Heart left ventricle (tissue), 16 donors: Measurements from ENCODE around the gene SNX24. TPM values are rescaled to one million over a fixed set of nuclear protein-coding genes. Genes with fewer than 3 reads are reported as not detected.
"Not testable (repeated sequence)": the region's sequence is repeated elsewhere in the genome, so short reads cannot be mapped to it uniquely, and the experiment has no call there.

Experiments used
- ATAC-seq, 4 donors: fragments of 200-7000 bp; cut with Tn5 transposase; one replicate each; pipeline ENCODE4 v1.9.1; 2020 to 2022; ENCODE audit warnings: moderate library complexity in 4 of 4, mild to moderate bottlenecking in 3 of 4, moderate number of reproducible peaks in 1 of 4
- DNase-seq, 5 donors: peaks; one replicate each; pipeline ENCODE4 v3.0.0-alpha.2; 2020
- H3K27ac ChIP-seq, 12 donors: fragments of 200-600 bp; sonication (generic) in 4 of 12; one replicate each; pipeline versions ENCODE4 v1.5.0 to v1.8.0; 2016 to 2022; ENCODE audit warnings: mild to moderate bottlenecking in 2 of 12
- H3K27me3 ChIP-seq, 9 donors: fragments of 200-600 bp; sonication (generic) in 2 of 9; one replicate each; pipeline versions ENCODE4 v1.5.1 to v1.8.0; 2016 to 2022; ENCODE audit warnings: mild to moderate bottlenecking in 3 of 9
- H3K36me3 ChIP-seq, 9 donors: fragments of 200-600 bp; sonication (generic) in 2 of 9; one replicate each; pipeline versions ENCODE4 v1.5.0 to v1.8.0; 2018 to 2022; ENCODE audit warnings: mild to moderate bottlenecking in 2 of 9
- H3K4me1 ChIP-seq, 12 donors: fragments of 200-600 bp; sonication (generic) in 4 of 12; one replicate each; pipeline versions ENCODE4 v1.5.0 to v1.8.0; 2016 to 2022; ENCODE audit warnings: mild to moderate bottlenecking in 3 of 12
- H3K4me3 ChIP-seq, 12 donors: fragments of 200-600 bp; sonication (generic) in 4 of 12; one replicate each; pipeline versions ENCODE4 v1.5.0 to v1.8.0; 2017 to 2022; ENCODE audit warnings: mild to moderate bottlenecking in 9 of 12, moderate library complexity in 4 of 12
- H3K9me3 ChIP-seq, 12 donors: fragments of 200-600 bp; sonication (generic) in 4 of 12; one replicate each; pipeline versions ENCODE4 v1.5.0 to v1.8.0; 2016 to 2022; ENCODE audit warnings: mild to moderate bottlenecking in 1 of 12
- POLR2A ChIP-seq, 2 donors: fragments of 450-650 bp; IDR thresholded peaks; one replicate each; pipeline ENCODE4 v1.6.1; 2017; ENCODE audit warnings: antibody characterized with exemption in 2 of 2, mild to moderate bottlenecking in 2 of 2, moderate library complexity in 2 of 2
- WGBS, 4 donors: extraction: QIAGEN DNeasy Blood & Tissue Kit in 2 of 4; methylation state at CpG; one replicate each; pipeline versions ENCODE4 v1.1.5 to v1.1.7; 2013 to 2018; 5-methylcytosine and 5-hydroxymethylcytosine counted together
- intact Hi-C, 10 donors: fragments of 100-400 bp; cut with DNase I; formaldehyde crosslinking; loops; one replicate each; pipeline versions ENCODE4 v1.11.1 to v1.14.2; 2022
- polyA plus RNA-seq, 2 donors: library from polyadenylated mRNA; stranded (reverse); fragments of 200-250 nt; gene quantifications; one replicate each; pipeline ENCODE4 v1.2.3, GENCODE V29; 2013
- total RNA-seq, 9 donors: library from RNA; depleted of rRNA in 2 of 9; stranded (reverse); fragments of >200 nt in 2 of 9; fragmentation: NEBNext Ultra II Directional in 3 of 9; extraction: Animal tissue kit (Norgen Biotek cat#: 25700) in 3 of 9; gene quantifications; one replicate each; pipeline versions ENCODE4 v1.1.0 to v1.2.4, GENCODE V29; 2016 to 2023
- TF ChIP-seq, protein P1 (sequence below), 12 donors: fragments of 200-600 bp; sonication (generic) in 4 of 12; IDR thresholded peaks; one replicate each; pipeline versions ENCODE4 v1.5.0 to v1.8.0; 2018 to 2022; ENCODE audit warnings: antibody characterized with exemption in 12 of 12, mild to moderate bottlenecking in 5 of 12
- donor health status: ischemic (EF 13 %, LVEDD 7.1; RV severe dilation, severe dysfunction).
- donor health status: healthy with polysubstance abuse.
- donor health status: DM: no; HTN: yes; CAD: no.
- donor health status: DM: no; HTN: no; CAD: no.
- donor health status: ischemic (EF 25% LVEDD 6.9; RV normal size, moderate dysfunction).
- donor health status: ischemic (EF 25% LVEDD 5.7; RV mildly dilated, moderate dysfunction).
- donor health status: healthy.
- donor health status: DM: yes; HTN: yes; CAD: no.
- donor health status: ischemic (EF 35%, LVEDD 5.7; RV mildly dilated, moderate dysfunction).
- donor health status: nonischemic (EF 11% LVEDD 7.7; RV severe dilation, severe dysfunction).
- donor health status: DM: yes; HTN: yes; CAD: no.
- donor health status: PGD.
- donor health status: ischemic (EF 29% LVEDD 5.4; RV normal size, mild dysfunction).
- donor health status: nonischemic (EF 23%, LVEDD 6.1; RV moderate dilation, normal function).

SNX24 gene
- total and polyA plus RNA-seq, 11 donors = 10.0 to 21.2 (median 14.8) TPM

DNA sequence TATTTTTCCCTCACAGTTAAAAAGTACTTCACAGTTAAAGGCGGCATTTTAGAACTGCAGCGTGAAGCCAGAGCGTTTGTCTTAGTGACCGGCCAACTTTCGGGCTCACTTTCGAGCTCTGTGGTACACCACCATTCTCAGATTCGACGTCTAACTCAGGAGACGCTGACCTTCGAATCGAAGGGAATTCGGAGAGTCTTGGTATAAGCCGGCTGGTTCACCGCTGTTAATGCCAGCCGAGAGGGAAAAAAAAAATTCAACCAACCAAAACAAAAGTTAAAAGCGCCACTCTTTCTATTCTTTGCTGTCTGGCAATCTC is 544 bp upstream of the SNX24 start:
- 1 to 4% (median 2%) methylated on average over 16 of the region's 16 CpGs for WGBS, 4 donors
- Histone ChIP-seq H3K4me3 (peak overlapping the region; percentile 74 to 98 (median 92)), H3K27ac (peak overlapping the region; percentile 39 to 93 (median 88)), H3K4me1 (peaks cover 0 to 45% (median 15%) of the 10 kb centered on the region in 12 donors), H3K9me3 (peaks cover 0 to 9% (median 0%) of the 10 kb centered on the region in 12 donors), H3K36me3 (no peaks in the 10 kb centered on the region), H3K27me3 (no peaks in the 10 kb centered on the region)
- intact Hi-C loops = loop anchor here in 6 of 10 donors (2.0 to 10.0 kb wide), 5 partner anchors 68 to 192 kb away; partner anchors contain the start of genes SNX2 (in 4 of the 6) and PPIC (in 1 of the 6)
- no peak for DNase-seq
- no peak for TF ChIP-seq POLR2A (IDR thresholded peaks at IDR 0.05)
- TF ChIP-seq, protein P1, sequence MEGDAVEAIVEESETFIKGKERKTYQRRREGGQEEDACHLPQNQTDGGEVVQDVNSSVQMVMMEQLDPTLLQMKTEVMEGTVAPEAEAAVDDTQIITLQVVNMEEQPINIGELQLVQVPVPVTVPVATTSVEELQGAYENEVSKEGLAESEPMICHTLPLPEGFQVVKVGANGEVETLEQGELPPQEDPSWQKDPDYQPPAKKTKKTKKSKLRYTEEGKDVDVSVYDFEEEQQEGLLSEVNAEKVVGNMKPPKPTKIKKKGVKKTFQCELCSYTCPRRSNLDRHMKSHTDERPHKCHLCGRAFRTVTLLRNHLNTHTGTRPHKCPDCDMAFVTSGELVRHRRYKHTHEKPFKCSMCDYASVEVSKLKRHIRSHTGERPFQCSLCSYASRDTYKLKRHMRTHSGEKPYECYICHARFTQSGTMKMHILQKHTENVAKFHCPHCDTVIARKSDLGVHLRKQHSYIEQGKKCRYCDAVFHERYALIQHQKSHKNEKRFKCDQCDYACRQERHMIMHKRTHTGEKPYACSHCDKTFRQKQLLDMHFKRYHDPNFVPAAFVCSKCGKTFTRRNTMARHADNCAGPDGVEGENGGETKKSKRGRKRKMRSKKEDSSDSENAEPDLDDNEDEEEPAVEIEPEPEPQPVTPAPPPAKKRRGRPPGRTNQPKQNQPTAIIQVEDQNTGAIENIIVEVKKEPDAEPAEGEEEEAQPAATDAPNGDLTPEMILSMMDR (IDR thresholded peaks at IDR 0.05) = no peak
- peak; percentile 1 to 17 (median 11) for ATAC-seq

DNA sequence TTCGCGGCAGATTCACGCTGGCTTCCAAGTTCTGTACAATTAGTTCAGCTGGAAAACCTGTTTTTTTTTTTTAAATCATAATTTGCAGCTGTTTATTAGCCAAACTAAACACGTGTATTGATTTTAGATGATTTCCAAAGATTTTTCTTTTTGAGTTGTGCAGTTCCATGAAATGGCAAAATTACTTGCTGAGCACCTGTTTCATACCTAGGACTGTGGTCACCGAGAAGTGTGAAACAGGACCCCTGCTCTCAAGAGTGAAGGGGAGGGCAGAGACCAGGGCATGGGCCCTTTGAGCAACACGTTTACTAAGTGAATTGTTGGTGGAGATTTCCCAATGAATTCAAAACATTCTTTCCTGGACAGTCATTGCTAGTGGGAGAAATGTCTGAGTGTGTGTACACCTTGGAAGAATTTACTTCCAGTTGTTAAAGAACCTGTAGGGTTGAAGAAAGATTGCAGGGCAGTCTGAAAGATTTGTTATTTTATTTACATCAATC is 688 bp downstream of the SNX24 start:
- intact Hi-C loops = loop anchor here in 4 of 10 donors (5.0 to 10.0 kb wide), 3 partner anchors 71 to 191 kb away; partner anchors contain the start of genes PPIC (in 1 of the 4) and SNX2 (in 1 of the 4)
- Histone ChIP-seq H3K27me3 (no peaks in the 10 kb centered on the region), H3K4me1 (peaks cover 0 to 56% (median 15%) of the 10 kb centered on the region in 12 donors), H3K4me3 (peak overlapping the region; percentile 74 to 98 (median 92)), H3K27ac (peak overlapping the region; percentile 58 to 93 (median 88)), H3K9me3 (no peaks in the 10 kb centered on the region), H3K36me3 (no peaks in the 10 kb centered on the region)
- TF ChIP-seq, protein P1 (IDR thresholded peaks at IDR 0.05) = no peak
- TF ChIP-seq POLR2A (IDR thresholded peaks at IDR 0.05) = no peak
- DNase-seq = no peak
- 1 to 3% (median 2%) methylated on average over 6 of the region's 6 CpGs for WGBS, 4 donors
- ATAC-seq = no peak

DNA sequence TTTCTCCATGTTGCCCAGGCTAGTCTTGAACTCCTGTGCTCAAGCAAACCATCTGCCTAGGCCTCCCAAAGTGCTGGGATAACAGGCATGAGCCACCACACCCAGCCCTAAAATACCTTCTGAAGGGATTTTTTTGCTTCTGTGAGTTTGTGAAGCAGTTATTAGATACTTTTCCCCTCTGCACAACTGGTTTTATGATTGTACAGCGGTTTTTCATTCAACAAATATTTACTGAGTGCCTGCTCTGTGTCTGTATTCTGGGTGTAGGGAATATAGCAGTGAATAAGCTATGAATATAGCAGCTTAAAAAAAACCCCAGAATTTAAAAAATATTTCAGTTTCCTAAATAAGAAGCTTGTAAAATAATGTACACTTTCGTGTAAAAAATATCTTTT is 2.3 kb downstream of the SNX24 start:
- H3K36me3 ChIP-seq = no peaks in the 10 kb centered on the region
- TF ChIP-seq, protein P1 (IDR thresholded peaks at IDR 0.05) = no peak
- TF ChIP-seq POLR2A (IDR thresholded peaks at IDR 0.05) = no peak
- H3K27me3 ChIP-seq = no peaks in the 10 kb centered on the region
- no peak overlapping the region for H3K27ac ChIP-seq
- intact Hi-C loops = loop anchor here in 4 of 10 donors (5.0 to 10.0 kb wide), 3 partner anchors 73 to 190 kb away; partner anchors contain the start of genes PPIC (in 1 of the 4) and SNX2 (in 1 of the 4)
- H3K9me3 ChIP-seq = no peaks in the 10 kb centered on the region
- no peak for DNase-seq
- 94 to 97% (median 96%) methylated on average over 2 of the region's 2 CpGs for WGBS, 4 donors
- H3K4me3 ChIP-seq = no peak overlapping the region
- H3K4me1 ChIP-seq = peaks cover 0 to 56% (median 15%) of the 10 kb centered on the region in 12 donors
- no peak for ATAC-seq

- Histone ChIP-seq H3K27ac (peak overlapping the region in 1 of 12 donors; percentile 79), H3K4me1 (peaks cover 0 to 45% (median 9%) of the 10 kb centered on the region in 12 donors), H3K4me3 (no peak overlapping the region), H3K27me3 (no peaks in the 10 kb centered on the region), H3K36me3 (peaks cover 0 to 7% (median 0%) of the 10 kb centered on the region in 9 donors), H3K9me3 (no peaks in the 10 kb centered on the region)
- 69 to 86% (median 73%) methylated on average over 1 of the region's 1 CpG for WGBS, 4 donors
- intact Hi-C loops = loop anchor here in 4 of 10 donors (5.0 to 10.0 kb wide), 3 partner anchors 75 to 188 kb away; partner anchors contain the start of genes PPIC (in 1 of the 4) and SNX2 (in 1 of the 4)
- no peak for TF ChIP-seq POLR2A (IDR thresholded peaks at IDR 0.05)
- TF ChIP-seq, protein P1 (IDR thresholded peaks at IDR 0.05) = no peak
- no peak for ATAC-seq
- no peak for DNase-seq
These were observed 4.4 kb downstream of the SNX24 start for GRCh38 chr5:122849771-122850170.

- DNase-seq, H3K4me3 ChIP-seq, H3K9me3 ChIP-seq, H3K27ac ChIP-seq, H3K36me3 ChIP-seq, H3K27me3 ChIP-seq, ATAC-seq, intact Hi-C loops, H3K4me1 ChIP-seq: not testable (repeated sequence)
- WGBS, 4 donors = 95 to 98% (median 95%) methylated on average over 8 of the region's 8 CpGs
These were observed 12.1 kb downstream of the SNX24 start for GRCh38 chr5:122857538-122857937.
